K562 (cell line): ENCODE data around the gene SMCO3. TPM values are rescaled to one million over a fixed set of nuclear protein-coding genes. Genes with fewer than 3 reads are reported as not detected.
A peak's percentile ranks its signal among the peaks of the same experiment; 100 is the strongest.

ENCODE experiments used
- ATAC-seq: fragments of 200-7000 bp; cut with Tn5 transposase; 3 replicates; pipeline ENCODE4 v1.9.1; 2020; ENCODE audit warnings: moderate library complexity
- BruUV-seq: library from RNA; stranded (reverse); fragments of 400-500 nt; replicated peaks from 2 replicates; lab custom pipeline; 2021; lab: Mats Ljungman, UMichigan
- CTCF ChIA-PET: fragments of 300-600 bp; formaldehyde crosslinking; extraction: SDS; loops from one replicate; lab custom pipeline; 2021; ENCODE audit warnings: low intra/inter-chr PET ratio; lab: Yijun Ruan, JAX
- POLR2A ChIA-PET: fragments of 300-600, 350-650 bp; sonication (Branson Sonifier 250); formaldehyde crosslinking; extraction: SDS; loops from one replicate; lab custom pipeline; 2021; ENCODE audit warnings: antibody characterized with exemption, inconsistent platforms; lab: Yijun Ruan, JAX
- DNase-seq, 4 experiments: peaks; one replicate each; pipeline versions ENCODE4 v3.0.0 to v3.0.0-alpha.2; 2011 to 2018; ENCODE audit warnings: low spot score in 3 of 4, mixed read lengths in 3 of 4; ENCODE audit errors: extremely low read depth in 1 of 4
- FAIRE-seq: peaks from 2 replicates; lab custom pipeline; 2011; peaks lifted over from hg19 to GRCh38; lab: Jason Lieb, UNC
- H2AFZ ChIP-seq: 2 replicates; pipeline ENCODE4 v1.6.0; 2011; ENCODE audit warnings: low read depth, low read length, control low read depth, inconsistent platforms
- H3K27ac ChIP-seq: fragments of 200-600 bp; 3 replicates; pipeline ENCODE4 v1.8.0; 2011; ENCODE audit warnings: low read depth, mild to moderate bottlenecking, control low read depth, inconsistent platforms, low read length, moderate library complexity, mixed read lengths; ENCODE audit errors: extremely low read depth
- H3K27me3 ChIP-seq, 2 experiments: fragments of 300-600 bp in 1 of 2; 2 replicates in 1 of 2; 3 replicates in 1 of 2; pipeline versions ENCODE4 v1.6.0 to v1.8.0; 2011; ENCODE audit warnings: inconsistent platforms in 2 of 2, low read length in 2 of 2, mild to moderate bottlenecking in 1 of 2, mixed read lengths in 1 of 2, moderate library complexity in 1 of 2; ENCODE audit not compliant: control insufficient read depth in 2 of 2, insufficient read depth in 2 of 2
- H3K36me3 ChIP-seq: fragments of 300-600 bp; 3 replicates; pipeline ENCODE4 v1.8.0; 2011; ENCODE audit warnings: mild to moderate bottlenecking, low read length, inconsistent platforms; ENCODE audit not compliant: control insufficient read depth, insufficient read depth
- H3K4me1 ChIP-seq, 2 experiments: fragments of 200-600 bp in 1 of 2; replicated peaks in 1 of 2; 2 replicates in 1 of 2; 3 replicates in 1 of 2; pipeline versions ENCODE4 v1.5.1 to v1.8.0; 2011; ENCODE audit warnings: inconsistent platforms in 2 of 2, low read length in 2 of 2, mild to moderate bottlenecking in 1 of 2, mixed read lengths in 1 of 2, moderate library complexity in 1 of 2; ENCODE audit not compliant: control insufficient read depth in 2 of 2, insufficient read depth in 2 of 2
- H3K4me2 ChIP-seq: 2 replicates; pipeline ENCODE4 v1.6.1; 2011; ENCODE audit warnings: low read length, control low read depth, inconsistent platforms, mixed read lengths; ENCODE audit not compliant: insufficient read depth
- H3K4me3 ChIP-seq: fragments of 200-600 bp; sonication (generic), shearing (Covaris generic); 2 replicates; pipeline ENCODE4 v1.5.1; 2016; ENCODE audit warnings: control low read depth, inconsistent platforms
- H3K79me2 ChIP-seq: fragments of 200-600 bp; 3 replicates; pipeline ENCODE4 v1.8.0; 2011; ENCODE audit warnings: low read length, inconsistent platforms; ENCODE audit not compliant: control insufficient read depth, insufficient read depth
- H3K9ac ChIP-seq, 2 experiments: 2 replicates each; pipeline versions ENCODE4 v1.6.0 to v1.6.1; 2011; ENCODE audit warnings: low read depth in 2 of 2, low read length in 2 of 2, control low read depth in 1 of 2, inconsistent platforms in 1 of 2, mild to moderate bottlenecking in 1 of 2, mixed read lengths in 1 of 2; ENCODE audit not compliant: insufficient read depth in 1 of 2
- H3K9me1 ChIP-seq: one replicate; pipeline ENCODE4 v1.6.0; 2011; ENCODE audit warnings: inconsistent platforms, mild to moderate bottlenecking, low read length, moderate library complexity; ENCODE audit not compliant: control insufficient read depth, insufficient read depth
- H3K9me3 ChIP-seq: replicated peaks from 2 replicates; pipeline ENCODE4 v1.5.1; 2011; ENCODE audit warnings: low read depth, low read length, inconsistent platforms; ENCODE audit not compliant: control insufficient read depth, insufficient read depth
- H4K20me1 ChIP-seq: replicated peaks from 2 replicates; pipeline ENCODE4 v1.6.1; 2011; ENCODE audit warnings: low read length, inconsistent platforms, mixed read lengths; ENCODE audit not compliant: control insufficient read depth, insufficient read depth
- ARNT ChIP-seq, 2 experiments: fragments of 450-650 bp; IDR thresholded peaks; 2 replicates each; pipeline ENCODE4 v1.6.1; 2016; ENCODE audit warnings: mild to moderate bottlenecking in 1 of 2
- CTCF ChIP-seq, 3 experiments: IDR thresholded peaks in 2 of 3; conservative IDR thresholded peaks in 1 of 3; 2 replicates each; pipeline ENCODE4 v1.5.1; 2011 to 2012; ENCODE audit warnings: low read length in 3 of 3, mild to moderate bottlenecking in 3 of 3, control low read depth in 2 of 3, improper control_type of control experiment in 1 of 3, inconsistent platforms in 1 of 3, low read depth in 1 of 3, mixed read lengths in 1 of 3, moderate library complexity in 1 of 3; ENCODE audit not compliant: insufficient read depth in 2 of 3
- DEAF1 ChIP-seq: fragments of 450-650 bp; formaldehyde crosslinking; IDR thresholded peaks from 2 replicates; pipeline ENCODE4 v1.4.0; 2020; ENCODE audit warnings: mild to moderate bottlenecking, moderate library complexity
- ELF4 ChIP-seq: fragments of 450-650 bp; formaldehyde crosslinking; IDR thresholded peaks from 2 replicates; pipeline ENCODE4 v1.4.0; 2022; ENCODE audit warnings: missing genetic modification characterization
- GTF2A2 ChIP-seq: IDR thresholded peaks from 2 replicates; pipeline ENCODE4 v1.6.1; 2016; ENCODE audit warnings: mild to moderate bottlenecking, missing genetic modification characterization, missing compliant biosample characterization
- NCOA2 ChIP-seq, 2 experiments: fragments of 450-650 bp; IDR thresholded peaks; 2 replicates each; pipeline ENCODE4 v1.6.1; 2018; ENCODE audit warnings: mild to moderate bottlenecking in 2 of 2, moderate library complexity in 1 of 2; ENCODE audit not compliant: partially characterized antibody in 2 of 2
- RAD21 ChIP-seq, 2 experiments: fragments of 250-450 bp in 1 of 2; fragments of 450-650 bp in 1 of 2; sonication (Bioruptor Pico) in 1 of 2; formaldehyde crosslinking in 1 of 2; IDR thresholded peaks in 1 of 2; conservative IDR thresholded peaks in 1 of 2; 2 replicates each; pipeline versions ENCODE4 v1.4.0 to v1.8.0; 2020 to 2022; ENCODE audit warnings: mild to moderate bottlenecking in 2 of 2, moderate library complexity in 1 of 2
- THRB ChIP-seq: fragments of 450-650 bp; formaldehyde crosslinking; conservative IDR thresholded peaks from 2 replicates; pipeline ENCODE4 v1.4.0; 2022; ENCODE audit warnings: mild to moderate bottlenecking, missing genetic modification characterization
- ZNF512 ChIP-seq: IDR thresholded peaks from 2 replicates; pipeline ENCODE4 v1.6.1; 2016; ENCODE audit warnings: missing genetic modification characterization, missing compliant biosample characterization
- WGBS: fragments of 100-300 bp; shearing (Covaris generic); methylation state at CpG from one replicate; pipeline ENCODE4 v1.1.6; 2016; ENCODE audit warnings: low coverage, mixed read lengths; ENCODE audit not compliant: insufficient coverage; ENCODE audit errors: missing lambda C conversion rate; 5-methylcytosine and 5-hydroxymethylcytosine counted together
- in situ Hi-C: fragments of 300-500 bp; cut with MboI; formaldehyde crosslinking; loops from 4 replicates; pipeline ENCODE4 v1.15.0; 2018; ENCODE audit warnings: inconsistent platforms, mixed read lengths
- intact Hi-C: fragments of 100-400 bp; cut with micrococcal nuclease; formaldehyde crosslinking; loops from 2 replicates; pipeline ENCODE4 v1.14.2; 2022
- polyA plus RNA-seq, 8 experiments: library from polyadenylated mRNA; depleted of rRNA in 4 of 8; stranded (reverse) in 5 of 8; unstranded in 3 of 8; fragments of >200 nt; fragmentation: Nextera tagmentation in 2 of 8; fragmentation: Illumina TruSeq in 1 of 8; extraction: Ambion mirVana in 2 of 8; extraction: Trizol in 1 of 8; gene quantifications; 2 replicates each; pipeline versions ENCODE4 v1.2.1 to v1.2.3, GENCODE V29; 2011 to 2014; ENCODE audit warnings: inconsistent platforms in 1 of 8, missing spikeins in 1 of 8
- total RNA-seq, 7 experiments: library from RNA; depleted of rRNA in 6 of 7; stranded (reverse); fragments of >200 nt in 6 of 7; fragmentation: Illumina TruSeq in 2 of 7; extraction: Trizol in 2 of 7; gene quantifications; 2 replicates each; pipeline versions ENCODE4 v1.2.1 to v1.2.3, GENCODE V29; 2011 to 2021; ENCODE audit warnings: low replicate concordance in 1 of 7

The SMCO3 gene
- total and polyA plus RNA-seq, 9 of the 15 experiments (the other 6 are each of a cell fraction or from before 2014, with no cell fraction given) = 0.10 to 0.14 TPM; not detected in 7

- Histone ChIP-seq H3K27ac (no peak overlapping the region), H3K4me1 (peaks cover 0 to 10% of the 10 kb centered on the region in 2 experiments; a peak in 2 of 5 replicates), H4K20me1 (no peaks in the 10 kb centered on the region), H3K9me1 (no peaks in the 10 kb centered on the region), H3K79me2 (no peaks in the 10 kb centered on the region), H3K27me3 (no peaks in the 10 kb centered on the region), H3K4me3 (no peak overlapping the region), H3K4me2 (no peak overlapping the region), H3K9me3 (no peaks in the 10 kb centered on the region), H3K36me3 (no peaks in the 10 kb centered on the region), H3K9ac (no peak overlapping the region), H2AFZ (no peak overlapping the region)
- POLR2A ChIA-PET = no interaction called here
- DNase-seq = peak; percentile 21 to 58 (median 29)
- CTCF ChIA-PET = interaction anchor here (1.9 kb wide), 1 partner anchor 150 kb away, joined by 15 read pairs; no protein-coding TSS in a partner anchor
- no peak for FAIRE-seq
- 0% methylated on average over 2 of the region's 3 CpGs for WGBS
- intact Hi-C loops = loop anchor here (1.0 to 10.0 kb wide), 3 partner anchors 47 to 150 kb away; no protein-coding TSS in a partner anchor
- peak; percentile 74 for ATAC-seq
- BruUV-seq = no TSS peak
- in situ Hi-C loops = loop anchor here (10.0 kb wide), 1 partner anchor 149 kb away; no protein-coding TSS in a partner anchor
- TF ChIP-seq ARNT (IDR thresholded peaks at IDR 0.05) = 0 out of 4 replicates have a peak, but pooled peaks of 1 of the 2 experiments have one; percentile 35
- peak; percentile 37; the same call in 1 of the 2 replicates for TF ChIP-seq ELF4
- no peak for TF ChIP-seq NCOA2 (IDR thresholded peaks at IDR 0.05; ENCODE audit: partially characterized antibody in 2 of 2)
- TF ChIP-seq DEAF1 (CRISPR knock-in tag) = peak; percentile 65; the same call in 1 of the 2 replicates
- TF ChIP-seq GTF2A2 = no peak
- peak; percentile 79 for TF ChIP-seq RAD21 (CRISPR knock-in tag; conservative IDR thresholded peaks at IDR 0.05 in 1 of 2, IDR thresholded peaks at IDR 0.05 in 1 of 2)
- TF ChIP-seq THRB (CRISPR knock-in tag) = 0 out of 2 replicates have a peak, but pooled peaks have one; percentile 31
- TF ChIP-seq CTCF (IDR thresholded peaks at IDR 0.05 in 2 of 3, conservative IDR thresholded peaks at IDR 0.05 in 1 of 3; ENCODE audit: insufficient read depth in 2 of 3, low read depth in 1 of 3, low read length in 3 of 3) = peak; percentile 38 to 63 (median 44); a peak in 5 of 6 replicates
- peak; percentile 86 for TF ChIP-seq ZNF512 (tag)
These were observed 31.4 kb upstream of the SMCO3 start for GRCh38 chr12:14845350-14845750.
